HG02885 (cell line): ENCODE measurements around the gene RTN1.

Experiments used
- ATAC-seq: cut with Tn5 transposase; IDR thresholded peaks from one replicate; pipeline ENCODE4 v1.9.1; 2021; ENCODE audit warnings: mild to moderate bottlenecking; ENCODE audit not compliant: unreplicated experiment, poor library complexity

The RTN1 gene

GRCh38 chr14:59857328-59857727, 13.2 kb downstream of the RTN1 start:
- no peak for ATAC-seq

GRCh38 chr14:59852350-59852749, 18.2 kb downstream of the RTN1 start:
- no peak for ATAC-seq

DNA sequence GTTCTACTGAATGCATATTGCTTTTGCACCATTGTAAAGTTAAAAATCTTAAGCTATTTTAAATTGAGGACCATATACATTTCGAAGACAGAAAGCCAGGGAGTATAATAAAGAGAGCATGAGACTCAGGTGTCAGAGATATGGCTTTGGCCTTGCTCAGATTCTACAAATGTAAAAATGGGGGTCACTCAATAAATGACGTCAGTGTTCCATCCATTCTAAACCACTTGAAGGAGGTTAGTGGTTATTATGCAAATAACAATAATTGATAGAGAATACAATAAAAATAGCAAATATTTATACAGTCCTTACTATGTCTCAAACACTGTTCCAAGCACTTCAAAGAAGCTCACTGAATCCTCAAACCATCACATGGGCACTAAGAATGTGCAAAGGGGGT, 20.1 kb downstream of the RTN1 start:
- no peak for ATAC-seq

GRCh38 chr14:59849411-59850130, 21.0 kb downstream of the RTN1 start:
- peak; percentile 58 for ATAC-seq

DNA sequence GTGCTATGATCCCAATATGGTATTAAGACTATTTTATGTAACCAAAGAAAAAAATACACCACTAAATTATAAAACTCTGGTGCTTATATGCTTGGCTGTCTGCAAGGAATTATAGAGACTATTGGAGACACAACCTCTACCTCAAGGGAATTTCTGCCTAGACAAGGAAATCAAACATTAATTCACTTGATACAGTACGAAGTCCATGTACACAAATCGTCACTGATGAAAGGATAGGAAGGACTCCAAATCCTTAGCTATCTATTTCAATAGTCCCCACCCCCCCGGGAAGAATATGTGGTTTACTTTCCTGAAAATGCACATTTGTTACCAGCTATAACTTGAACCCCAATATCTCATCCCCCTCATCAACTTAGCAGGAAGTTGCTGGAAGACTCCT, 21.9 kb downstream of the RTN1 start:
- no peak for ATAC-seq

DNA sequence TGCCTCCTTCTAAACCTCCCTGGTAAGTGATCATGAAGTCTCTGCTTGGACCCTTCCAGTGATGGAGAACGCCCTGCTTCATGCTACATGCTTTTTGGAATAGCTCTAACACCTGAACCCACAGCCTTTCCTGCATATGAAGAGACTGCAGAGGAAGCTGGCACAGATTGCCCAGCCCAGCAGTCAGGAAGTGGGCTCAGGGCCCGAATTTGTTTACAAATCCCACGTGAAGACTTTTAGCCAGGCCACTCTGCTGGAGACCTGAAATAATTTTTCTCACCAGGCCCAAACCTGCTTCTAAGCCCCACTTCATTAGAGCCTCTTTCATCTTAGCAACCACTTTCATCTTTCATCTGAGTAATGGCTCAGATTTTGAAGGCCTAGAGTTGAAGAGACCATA, 22.9 kb downstream of the RTN1 start:
- no peak for ATAC-seq

GRCh38 chr14:59846595-59846994, 24.0 kb downstream of the RTN1 start:
- no peak for ATAC-seq

DNA sequence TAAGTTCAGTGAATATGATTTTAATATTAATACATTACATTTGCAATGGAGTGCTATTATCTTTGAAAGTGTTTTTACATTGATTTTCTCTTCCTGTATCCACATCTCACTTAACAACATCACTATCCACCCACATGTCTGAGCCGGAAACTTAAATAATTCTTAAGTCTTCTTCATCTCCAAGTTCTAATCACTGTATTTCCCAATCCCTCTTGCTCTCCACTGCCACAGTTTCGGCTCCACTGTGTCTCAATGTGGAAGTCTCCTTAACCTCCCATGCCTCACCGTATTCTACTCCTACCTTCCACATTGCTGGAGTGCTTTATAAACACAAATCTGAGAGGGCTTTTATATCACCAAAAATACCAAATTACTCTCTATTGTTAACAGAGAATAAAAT, 25.3 kb downstream of the RTN1 start:
- no peak for ATAC-seq

GRCh38 chr14:59844186-59844812, 26.3 kb downstream of the RTN1 start:
- ATAC-seq = no peak

GRCh38 chr14:59836116-59836515, 34.5 kb downstream of the RTN1 start:
- no peak for ATAC-seq

GRCh38 chr14:59832653-59833294, 37.8 kb downstream of the RTN1 start:
- no peak for ATAC-seq

DNA sequence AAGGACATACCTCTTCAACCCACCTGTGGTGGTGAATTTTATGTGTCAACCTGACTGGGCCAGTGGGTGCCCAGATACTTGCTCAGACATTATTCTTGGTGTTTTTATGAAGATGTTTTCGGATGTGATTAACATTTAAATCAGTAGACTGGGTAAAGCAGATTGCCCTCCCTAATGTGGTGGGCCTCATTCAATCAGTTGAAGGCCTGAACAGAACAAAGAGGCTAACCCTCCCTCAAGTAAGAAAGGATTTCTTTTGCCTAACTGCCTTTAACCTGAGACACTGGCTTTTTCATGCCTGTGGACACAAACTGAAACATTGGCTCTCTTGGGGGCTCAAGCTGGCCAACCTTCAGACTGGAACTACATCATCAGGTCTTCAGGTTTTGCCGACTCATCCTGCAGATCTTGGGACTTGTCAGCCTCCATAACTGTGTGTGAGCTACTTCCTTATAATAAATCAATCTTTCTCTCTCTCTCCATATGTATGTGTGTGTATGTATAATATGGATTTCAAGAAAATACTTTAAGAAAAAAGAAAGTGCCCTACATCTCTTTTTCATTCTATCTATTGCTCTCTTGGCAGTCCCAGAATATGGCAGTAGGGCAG, 39.4 kb downstream of the RTN1 start:
- no peak for ATAC-seq

GRCh38 chr14:59830338-59830734, 40.2 kb downstream of the RTN1 start:
- ATAC-seq = no peak

DNA sequence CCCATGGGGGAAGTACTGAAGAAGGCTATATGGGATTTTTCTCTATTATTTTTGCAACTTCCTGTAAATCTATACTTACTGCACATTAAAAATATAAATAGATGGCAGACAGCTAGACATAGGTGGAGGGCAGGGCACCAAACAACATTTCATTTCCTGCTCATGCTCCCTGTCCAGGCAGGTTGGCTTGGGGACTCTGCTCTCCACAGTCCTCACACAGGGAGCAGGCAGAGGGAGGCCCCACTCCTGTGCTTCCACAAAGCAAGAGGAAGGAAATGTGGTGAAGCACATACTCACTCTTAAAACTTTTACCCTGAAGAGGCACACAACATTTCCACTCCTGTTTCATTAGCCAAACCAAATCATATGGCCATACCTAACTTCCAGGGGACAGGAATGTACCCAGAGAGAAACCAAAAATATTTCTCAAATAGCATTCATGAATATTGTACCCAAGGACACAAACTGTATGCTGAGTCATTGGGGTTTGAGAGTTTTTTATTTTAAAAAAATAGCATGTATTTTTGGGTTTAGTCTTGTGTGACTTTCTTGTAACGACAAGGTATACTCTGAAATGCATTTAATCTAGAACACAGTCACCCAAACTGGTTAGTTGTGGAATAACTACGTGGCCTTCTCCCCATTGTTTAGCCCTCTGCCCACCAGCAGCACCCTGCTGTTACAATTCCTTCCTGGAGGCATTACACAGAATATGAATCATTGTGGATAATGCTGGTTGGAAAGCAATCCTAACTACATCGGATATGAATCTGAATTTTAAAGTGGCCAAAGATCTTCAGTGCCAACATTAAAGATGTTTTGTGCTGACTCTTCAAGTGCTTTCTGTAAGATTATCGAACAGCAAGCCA, 40.9 kb downstream of the RTN1 start:
- no peak for ATAC-seq

- ATAC-seq = no peak
These were observed 42.3 kb downstream of the RTN1 start for GRCh38 chr14:59828276-59828675.

DNA sequence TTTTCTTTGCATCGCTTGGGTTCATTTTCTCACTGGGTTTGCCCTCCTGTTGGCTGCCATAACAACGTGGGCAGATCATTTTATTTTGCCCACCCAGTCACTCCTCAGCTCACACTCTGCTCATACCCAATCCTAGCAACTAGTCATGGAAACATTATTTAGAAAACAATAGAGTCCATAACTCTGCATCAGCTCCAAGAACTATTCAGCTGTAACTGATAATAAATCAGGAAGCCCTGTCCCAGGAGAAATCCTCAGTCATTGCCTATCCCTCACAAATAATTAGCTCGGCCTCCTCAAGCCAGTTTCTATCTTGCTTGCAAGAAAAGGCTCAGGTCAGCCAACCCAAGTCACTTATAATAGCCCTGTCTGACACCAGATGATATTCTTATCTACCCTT, 43.2 kb downstream of the RTN1 start:
- no peak for ATAC-seq

- no peak for ATAC-seq
These were observed 44.4 kb downstream of the RTN1 start for GRCh38 chr14:59826150-59826549.

- ATAC-seq = peak; percentile 79
These were observed 47.4 kb downstream of the RTN1 start for GRCh38 chr14:59823179-59823578.

GRCh38 chr14:59819446-59820088, 51.0 kb downstream of the RTN1 start:
- no peak for ATAC-seq

DNA sequence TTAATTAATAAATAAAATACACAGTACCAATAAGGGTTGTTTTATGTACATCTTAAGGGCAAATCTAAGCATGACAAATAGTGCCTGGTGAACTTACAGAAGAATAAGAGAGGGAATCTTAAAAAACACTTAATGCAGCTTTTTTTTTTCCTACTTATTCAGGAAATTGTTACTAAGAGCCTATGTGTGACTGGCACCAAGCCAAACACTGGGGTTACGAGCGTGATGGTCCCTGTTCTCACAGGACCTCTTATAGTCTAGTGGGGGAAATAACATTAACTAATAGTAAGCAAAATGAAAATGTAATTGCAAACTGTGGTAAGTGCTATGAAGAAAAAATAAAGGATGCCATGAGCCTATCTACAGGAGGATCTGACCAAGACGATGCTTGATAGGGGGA, 53.6 kb downstream of the RTN1 start:
- ATAC-seq = no peak
